SKM-1 treated with dmso at 0.1 percent for 144 hours (cell line): ENCODE data around the gene SPOCK1.

Source experiments
- DNase-seq: peaks from one replicate; lab custom pipeline; 2025; ENCODE audit not compliant: unreplicated experiment; lab: John Stamatoyannopoulos, UW

SPOCK1 gene

DNA sequence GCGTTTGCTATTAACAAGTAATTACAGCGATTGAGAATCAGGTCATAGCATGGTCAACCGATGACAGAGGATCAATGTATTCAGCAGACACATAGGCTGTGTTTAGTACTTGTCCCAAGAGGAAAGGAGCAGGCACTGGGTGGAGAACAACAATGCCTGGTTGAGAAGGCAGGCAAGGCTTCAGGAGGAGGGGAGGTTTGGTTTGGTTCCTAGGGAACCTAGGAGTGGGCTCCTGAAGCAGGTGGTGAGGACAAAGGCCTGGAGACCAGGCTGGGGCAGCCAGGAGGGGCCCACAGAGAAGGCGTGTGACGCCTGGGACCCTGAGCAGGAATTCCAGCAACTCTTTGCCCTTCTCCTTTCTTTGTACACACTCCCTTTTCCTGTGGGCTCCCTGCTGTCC, 195.6 kb downstream of the SPOCK1 start:
- no peak for DNase-seq

DNA sequence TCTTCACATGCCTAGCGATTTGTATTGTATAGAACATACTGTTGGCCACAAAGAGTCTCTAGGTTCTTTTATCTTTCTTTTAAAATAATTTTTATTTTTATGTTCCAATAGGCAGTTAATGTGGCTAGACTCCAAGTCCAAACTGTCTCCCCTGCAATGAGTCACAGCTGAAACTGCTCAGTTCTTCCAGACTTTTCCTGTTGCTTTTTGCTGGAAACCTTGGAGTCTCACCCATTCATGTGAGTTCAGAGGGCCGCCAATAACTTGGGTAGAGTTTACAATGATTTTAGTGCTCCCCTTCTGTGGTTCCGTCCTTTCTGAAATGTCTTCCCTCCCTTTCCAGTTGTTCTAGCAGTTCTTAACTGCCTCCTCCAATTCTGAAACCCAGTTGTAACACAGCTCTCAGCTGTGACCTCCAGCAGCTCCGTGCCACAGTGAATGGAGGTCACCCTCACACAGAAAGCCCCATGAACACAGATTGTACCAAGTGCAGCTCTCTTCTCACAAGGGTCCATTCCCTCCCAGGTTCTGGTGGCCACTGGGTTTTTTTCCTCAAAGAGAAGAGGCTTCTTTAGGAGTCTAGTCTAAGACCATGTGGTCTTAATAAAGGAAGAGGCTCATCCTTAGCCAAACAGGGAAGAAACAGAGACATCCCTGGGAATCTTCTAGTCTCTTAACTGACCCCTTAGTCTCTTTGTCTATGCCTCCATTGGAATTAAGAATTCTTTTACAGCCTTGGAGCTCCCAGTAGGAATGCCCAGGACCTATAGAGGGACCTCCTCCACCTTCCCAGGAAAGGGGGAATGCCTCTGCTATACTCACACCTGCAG, 198.5 kb downstream of the SPOCK1 start:
- DNase-seq = no peak

DNA sequence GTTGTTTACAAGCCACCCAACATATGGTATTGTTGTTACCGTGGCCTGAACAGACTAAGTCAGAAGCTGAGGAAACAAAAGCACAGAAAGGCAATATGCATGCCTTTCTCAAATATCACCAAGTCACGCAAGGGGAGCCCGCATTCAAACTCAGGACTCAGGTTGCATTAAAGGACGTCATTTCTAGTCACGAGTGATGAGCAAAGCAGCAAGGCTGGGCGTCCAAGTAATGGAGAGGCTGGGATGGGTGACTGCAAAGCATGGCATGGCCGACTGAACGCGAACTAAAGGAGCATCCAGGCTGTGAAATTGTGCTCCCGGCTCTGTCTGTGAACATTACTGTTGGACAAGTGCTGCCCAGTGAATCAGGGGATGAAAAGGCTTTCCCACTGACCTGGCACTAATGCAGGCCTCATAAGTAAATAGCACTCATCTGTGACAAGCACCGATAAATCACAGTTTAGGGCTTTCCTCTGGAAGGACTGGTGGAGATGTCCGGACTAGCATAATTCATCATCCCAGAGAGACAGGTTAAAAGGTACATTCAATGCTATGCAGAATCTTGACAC, 202.8 kb downstream of the SPOCK1 start:
- no peak for DNase-seq

DNA sequence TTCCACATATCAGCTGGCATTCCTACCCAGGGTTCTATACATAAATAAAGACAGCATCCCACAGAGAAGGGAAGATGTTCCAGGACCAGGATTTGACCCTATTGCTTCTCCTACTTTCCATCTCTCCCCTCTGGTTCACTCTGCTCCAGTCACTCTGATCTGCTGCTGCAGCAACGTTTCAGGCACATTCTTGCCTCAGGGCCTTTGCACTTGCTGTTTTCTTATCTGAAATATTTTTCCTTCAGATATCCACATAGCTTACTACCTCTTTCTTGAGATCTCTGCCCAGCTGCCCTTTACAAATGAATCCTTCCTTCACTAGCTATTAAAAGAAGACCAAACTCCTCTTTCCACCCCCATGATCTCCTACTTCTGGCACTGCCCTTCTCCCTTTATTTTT, 204.5 kb downstream of the SPOCK1 start:
- no peak for DNase-seq

DNA sequence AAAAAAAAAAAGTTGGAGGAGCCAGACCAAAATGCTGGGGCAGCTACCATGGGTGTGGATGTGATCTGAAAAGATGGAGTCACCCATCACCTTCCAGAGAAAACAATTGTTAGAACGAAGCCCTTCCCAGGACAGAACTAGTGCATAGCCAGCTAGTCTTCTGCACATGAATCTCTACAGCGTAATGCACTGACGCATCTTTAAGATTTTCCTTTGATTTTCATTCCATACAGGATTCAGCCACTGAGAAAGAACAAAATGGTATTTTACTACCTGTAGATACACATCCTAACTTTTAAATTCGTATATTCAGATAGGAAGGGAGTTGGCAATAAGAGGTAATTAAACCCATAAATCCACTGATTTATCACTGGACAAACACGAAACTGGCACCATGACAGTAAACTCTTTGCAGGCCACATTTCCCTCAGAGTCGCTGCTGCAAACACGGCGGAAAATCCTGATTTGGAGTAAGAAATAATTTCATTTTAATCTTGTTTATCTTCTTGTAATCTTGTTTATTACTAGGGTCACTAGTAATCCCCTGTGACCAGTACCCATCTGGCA, 206.6 kb downstream of the SPOCK1 start:
- no peak for DNase-seq

DNA sequence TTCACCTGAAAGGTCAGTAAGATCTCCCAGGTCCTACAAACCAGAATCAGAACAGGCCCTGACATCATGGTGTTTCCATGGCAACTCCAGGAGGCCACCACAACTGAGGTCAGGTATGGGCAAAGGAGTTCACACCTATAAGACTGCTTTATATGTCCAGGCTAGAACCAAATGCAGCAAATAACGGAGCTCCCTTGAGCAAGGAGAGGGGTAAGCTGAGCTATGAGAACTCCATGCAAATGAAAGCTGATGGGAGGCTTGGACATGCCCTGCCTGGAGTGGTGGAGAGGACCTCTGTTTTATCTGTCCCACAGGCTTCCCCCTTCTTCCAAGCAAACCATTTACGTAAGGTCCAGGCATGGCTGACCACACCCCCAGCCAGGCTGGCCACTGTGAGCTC, 207.7 kb downstream of the SPOCK1 start:
- DNase-seq = no peak

DNA sequence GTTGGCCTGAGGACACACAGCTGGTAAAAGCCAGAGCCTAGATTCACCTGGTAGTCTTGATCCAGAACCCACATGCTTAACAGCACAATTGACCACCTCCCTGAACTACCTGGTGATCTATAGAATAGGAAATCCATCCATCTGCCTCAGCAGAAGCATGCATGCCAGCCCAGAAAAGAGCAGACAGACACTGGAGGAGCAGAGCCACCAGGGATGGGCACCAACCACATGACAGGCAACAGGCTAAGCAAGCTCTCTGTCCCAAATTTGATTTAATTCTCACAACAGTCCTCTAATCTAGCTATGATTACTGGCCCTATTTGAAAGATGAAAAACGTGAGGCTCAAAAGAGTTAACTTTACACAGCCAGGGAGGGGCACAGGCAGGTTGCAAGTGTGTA, 208.1 kb downstream of the SPOCK1 start:
- DNase-seq = no peak

DNA sequence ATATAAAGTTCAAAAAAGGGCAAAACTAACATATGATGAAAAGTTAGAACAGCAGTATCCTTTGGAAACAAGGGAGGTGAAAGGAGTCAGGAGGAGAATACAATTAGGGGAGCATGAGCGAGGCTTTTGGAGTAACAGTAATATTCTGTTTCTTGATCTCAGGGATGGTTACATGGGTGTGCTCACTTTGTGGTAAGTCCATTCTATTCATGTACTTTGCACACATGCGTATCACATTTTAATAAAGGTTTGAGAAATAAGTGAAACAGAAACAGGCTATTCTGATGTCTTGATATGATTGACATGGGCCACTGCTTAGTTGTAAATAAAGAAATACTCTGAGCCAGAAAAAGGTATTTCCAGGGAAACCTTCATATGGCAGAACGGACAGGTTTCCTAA, 208.8 kb downstream of the SPOCK1 start:
- no peak for DNase-seq

DNA sequence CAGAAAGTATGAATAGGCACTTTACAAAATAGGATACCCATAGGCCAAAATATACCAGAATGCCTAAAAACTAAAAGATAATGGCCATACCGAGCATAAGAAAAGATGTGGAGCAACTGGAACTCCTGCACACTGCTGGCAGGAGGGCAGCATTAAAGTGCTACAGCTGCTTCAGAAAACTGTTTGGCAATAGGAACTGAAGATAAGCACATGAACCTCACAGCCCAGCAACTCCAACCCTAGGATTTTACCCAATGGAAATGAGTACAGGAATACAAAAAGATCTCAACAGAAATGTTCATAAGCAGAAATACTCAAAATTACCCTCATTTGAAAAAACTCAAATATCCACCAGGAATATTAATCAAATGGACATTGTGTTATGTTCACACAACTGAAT, 209.3 kb downstream of the SPOCK1 start:
- DNase-seq = no peak

DNA sequence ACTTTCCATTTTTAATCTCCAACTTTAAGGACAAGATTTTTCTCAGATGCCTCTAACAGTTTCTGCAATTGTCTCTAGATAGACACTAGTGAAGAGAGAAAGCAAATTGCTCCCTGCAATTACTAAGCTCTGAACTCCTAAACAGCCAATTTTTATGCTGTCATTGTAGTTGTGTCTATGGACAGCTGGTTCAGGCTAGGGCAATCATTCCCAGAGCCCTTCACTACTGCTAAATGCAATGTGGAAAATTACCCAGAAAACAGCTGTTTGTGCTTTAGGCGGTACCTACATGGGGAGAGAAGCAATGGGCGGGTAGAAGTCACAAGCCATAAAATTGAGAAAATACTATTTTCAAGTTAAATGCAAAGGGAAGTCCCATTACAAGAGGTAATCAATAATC, 211.6 kb downstream of the SPOCK1 start:
- no peak for DNase-seq

DNA sequence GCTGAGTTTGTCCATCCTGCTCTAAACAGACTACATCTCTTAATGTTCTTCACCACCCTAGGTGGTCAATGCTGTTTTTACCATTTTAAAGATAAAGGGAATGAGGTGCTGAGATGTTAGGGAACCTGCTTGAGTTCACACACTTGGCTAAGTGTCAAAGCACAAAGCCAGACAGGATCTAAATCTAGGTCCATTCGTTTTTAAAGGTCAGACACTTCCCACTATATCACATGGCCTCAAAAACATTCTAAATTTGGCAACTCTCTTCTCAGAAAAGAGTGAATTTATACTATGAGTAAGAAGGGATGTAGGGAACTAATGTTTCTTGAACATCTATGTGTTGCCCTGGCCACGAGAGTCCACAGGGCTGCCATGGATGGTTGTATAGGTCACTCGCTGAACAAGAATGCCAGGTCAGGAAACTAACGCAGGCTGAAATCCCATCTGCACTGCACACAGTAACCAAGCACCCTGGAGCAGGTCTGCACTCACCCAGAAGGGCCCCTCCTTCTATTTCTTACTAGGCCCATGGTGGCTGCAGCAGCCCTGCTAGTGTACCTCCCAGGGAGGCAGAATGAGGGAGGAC, 213.0 kb downstream of the SPOCK1 start:
- DNase-seq = no peak

DNA sequence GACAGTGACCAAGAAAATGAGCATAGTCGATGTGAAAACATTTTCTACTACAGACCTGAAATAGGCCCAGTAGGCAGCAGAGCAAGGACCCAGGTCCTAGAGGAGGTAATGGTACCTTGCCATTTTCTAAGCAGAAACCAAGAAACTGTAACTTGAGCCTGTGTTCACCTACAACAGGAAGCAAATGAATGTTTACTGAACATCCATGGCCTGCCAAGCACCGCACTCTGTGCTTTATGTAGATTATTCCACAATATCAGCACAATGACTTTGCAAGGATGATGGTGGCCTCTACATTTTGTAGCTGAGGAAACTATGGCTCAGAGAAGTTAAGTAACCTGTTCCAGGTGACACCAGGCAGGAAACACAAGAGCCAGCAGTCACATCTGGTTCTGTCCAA, 215.3 kb downstream of the SPOCK1 start:
- DNase-seq = no peak

DNA sequence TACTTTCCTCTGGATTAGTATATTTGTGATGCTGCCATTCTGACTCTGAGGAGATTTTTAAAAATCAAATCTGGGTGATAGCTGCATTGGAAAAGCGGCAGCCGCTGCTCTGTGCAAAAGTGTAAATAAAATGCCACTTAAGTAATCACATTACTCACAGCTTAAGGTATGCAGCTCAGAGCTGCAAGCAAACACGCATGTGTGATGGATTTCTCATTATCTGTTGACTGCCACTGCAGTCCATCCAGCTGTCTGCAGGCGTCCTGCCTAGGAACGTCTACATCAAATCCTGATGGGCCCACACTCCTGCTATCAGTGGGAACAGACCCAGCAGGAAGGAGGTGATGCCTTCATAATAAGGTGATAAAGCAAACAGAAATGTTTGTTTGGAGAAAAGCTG, 216.9 kb downstream of the SPOCK1 start:
- no peak for DNase-seq

DNA sequence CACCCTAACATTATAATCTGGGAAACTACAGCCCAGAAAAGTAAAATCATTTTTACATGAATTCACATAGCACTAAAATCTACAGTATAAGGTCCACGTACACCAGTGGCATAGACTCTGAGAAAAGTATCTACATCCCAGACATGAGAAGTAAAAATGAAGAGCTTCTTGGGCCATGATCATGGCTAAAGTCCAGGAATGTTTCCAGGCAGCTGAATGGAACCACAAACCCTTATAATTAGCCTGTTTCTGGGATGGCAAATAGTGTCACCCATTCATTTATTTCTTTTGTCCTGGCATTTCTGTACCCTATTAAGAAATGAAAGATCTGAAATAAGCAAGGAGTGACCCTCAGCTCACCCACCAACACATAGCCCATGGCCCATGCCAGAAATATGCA, 217.9 kb downstream of the SPOCK1 start:
- no peak for DNase-seq

DNA sequence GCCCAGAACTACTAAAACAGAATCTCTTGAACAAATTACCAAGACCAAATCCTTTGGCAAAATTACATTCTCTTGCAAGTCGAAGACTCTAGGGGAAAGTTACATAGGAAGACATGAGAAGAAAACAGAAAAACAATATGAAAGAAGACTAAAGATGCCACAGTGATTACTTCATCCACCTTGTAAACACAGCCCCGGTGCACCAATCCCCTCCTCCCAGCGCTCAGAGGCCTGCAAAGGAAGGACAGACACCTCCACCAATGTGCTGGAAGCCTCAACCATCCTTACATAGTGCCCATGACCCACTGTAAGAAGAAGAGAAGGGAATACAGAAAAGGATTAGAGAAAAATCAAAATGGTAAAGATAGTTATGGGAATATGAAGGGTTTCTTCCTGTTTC, 218.5 kb downstream of the SPOCK1 start:
- no peak for DNase-seq

DNA sequence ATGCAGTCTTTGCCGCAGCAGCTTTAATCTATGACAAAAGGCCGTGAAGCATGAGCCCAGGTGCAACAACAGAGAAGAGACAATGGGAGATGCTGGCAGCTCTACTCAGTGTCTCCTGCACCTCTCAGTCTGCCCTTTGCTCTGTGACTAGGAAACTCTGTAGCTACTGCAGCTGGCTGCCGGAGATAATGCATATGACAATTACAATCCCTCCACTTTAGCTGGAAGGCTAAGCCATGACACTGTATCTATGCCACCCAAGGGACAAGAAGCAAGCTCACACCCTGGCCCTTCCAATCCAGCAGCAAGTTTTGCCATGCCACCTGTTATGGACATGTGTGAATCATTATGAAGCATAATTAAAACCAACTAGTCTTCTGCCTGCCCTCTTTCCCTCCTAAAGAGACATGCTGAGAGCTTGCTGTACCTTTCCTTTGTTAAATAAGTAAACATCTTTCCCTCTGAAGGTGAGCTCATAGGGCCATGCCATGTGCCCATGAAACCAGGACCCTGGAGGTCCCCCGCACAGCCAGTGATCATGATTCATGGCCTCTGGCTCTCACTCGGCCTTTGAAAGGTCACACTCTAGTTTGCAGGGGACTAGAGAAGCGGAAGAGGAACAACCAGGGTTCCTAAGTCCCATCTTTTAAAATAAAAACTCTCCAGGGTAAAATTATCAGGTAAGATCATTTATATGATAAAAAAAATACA, 219.4 kb downstream of the SPOCK1 start:
- DNase-seq = no peak

DNA sequence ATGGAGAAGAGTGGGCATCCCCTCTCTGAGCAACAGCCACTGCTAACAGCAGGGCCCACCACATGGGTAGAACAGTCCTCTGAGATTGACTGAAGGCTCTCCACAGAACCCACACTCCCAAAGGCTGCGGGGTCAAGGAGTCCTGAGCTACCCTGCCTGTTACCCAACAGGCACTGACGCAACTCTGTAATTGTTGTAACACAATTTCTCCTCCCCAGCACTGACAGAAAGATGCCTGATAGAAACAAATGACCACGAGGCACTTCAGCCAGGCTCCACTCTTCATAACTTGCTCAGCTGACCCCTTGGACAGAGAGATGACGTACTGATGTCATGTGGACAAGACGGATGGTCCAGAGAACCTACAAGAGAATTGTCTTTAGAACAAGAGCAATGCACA, 220.7 kb downstream of the SPOCK1 start:
- DNase-seq = peak; percentile 51

DNA sequence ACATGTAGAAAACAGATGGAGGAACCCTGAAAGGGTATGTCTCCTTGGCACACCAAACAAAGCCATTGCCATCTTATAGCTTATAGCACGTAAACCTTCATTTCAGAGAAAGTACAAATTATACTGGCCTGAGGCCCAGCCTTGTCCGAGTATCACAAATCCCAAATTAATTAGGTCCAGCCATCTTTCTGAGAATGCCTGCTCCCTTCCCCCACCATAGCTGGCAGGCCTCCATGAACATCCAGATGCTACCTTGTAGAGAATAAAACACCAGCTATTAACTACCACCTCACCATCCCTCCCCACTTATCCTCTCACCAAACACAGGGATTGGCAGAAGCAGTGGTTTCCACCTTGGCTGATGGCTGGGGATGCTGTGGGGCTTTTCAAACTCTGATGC, 224.0 kb downstream of the SPOCK1 start:
- no peak for DNase-seq

DNA sequence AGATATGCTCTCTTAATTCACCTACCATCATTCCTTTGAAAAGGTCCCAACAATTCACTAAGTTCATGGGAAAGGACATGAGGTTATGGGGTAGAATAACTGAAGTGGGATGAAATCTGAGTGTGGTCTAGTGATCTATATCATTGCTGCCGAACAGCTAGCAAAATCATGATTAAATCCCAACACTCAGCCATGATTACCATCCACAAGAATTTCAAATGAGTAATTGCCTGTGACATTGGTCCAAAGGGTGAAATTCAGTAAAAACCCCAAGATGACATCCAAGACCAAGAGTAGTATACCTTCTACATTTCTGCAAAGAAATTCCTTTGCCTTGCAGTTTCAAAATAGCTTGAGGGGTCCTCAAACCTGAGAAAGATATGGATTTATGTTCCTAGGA, 225.6 kb downstream of the SPOCK1 start:
- no peak for DNase-seq

DNA sequence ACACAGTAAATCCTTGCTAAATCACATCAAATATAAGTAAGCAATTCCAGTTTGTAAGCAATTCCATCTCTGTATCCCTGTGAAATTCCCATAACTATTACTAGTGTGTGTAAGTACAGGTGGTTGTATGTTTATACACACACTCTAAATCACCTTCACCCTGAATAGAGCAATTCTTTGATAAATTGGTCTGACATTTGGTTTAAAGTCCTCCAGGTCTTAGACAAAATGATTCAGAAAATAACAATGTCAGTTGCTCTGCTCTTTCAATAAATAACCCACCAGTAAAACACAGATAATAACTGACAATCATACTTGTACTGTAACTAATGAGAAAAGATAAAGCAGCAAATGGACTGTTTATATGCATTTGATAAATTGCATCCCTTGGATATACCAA, 226.3 kb downstream of the SPOCK1 start:
- DNase-seq = no peak

DNA sequence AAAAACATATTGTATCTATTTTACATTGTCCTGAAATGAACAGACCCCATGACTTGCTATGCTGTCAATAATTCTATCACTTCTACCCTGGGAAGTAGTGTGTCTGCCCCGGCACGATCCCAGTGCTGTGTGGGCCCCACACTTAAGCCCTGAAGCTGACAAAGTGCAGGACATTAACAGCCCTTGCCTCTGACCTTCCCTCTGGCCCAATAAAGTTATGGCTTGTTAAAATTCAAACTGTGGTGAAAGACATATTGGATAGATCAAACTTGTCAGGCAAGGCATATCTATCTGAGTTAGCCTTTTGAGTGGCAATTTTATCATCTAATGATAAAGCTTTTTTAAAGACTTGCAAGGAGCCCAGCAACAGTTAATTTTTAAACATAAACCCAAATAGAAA, 229.2 kb downstream of the SPOCK1 start:
- no peak for DNase-seq

DNA sequence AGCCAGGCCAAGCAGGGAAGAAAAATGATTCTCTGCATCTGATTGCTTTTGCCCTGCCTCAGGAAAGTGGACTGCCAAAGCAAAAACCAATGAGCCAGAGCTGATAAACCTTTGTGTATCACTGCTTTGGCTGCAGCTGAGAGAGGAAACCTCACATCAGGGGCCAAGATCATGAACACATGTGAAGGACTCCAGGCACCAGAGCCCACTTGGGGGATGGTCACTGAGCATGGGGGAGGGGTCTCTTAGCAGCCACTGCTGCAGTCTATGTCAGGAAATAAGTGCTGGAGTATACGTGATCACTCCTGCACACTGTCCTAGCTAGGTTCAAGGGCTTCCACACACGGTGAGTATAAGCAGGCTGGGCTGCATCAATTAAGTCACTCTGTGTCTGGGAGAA, 229.9 kb downstream of the SPOCK1 start:
- no peak for DNase-seq
